NB4 (cell line): ENCODE measurements around the gene NOTCH1.

Source experiments
- MYC ChIP-seq: IDR thresholded peaks from 2 replicates; pipeline ENCODE4 v1.6.1; 2011; ENCODE audit warnings: low read depth, low read length
- POLR2A ChIP-seq: IDR thresholded peaks from 2 replicates; pipeline ENCODE4 v1.6.1; 2011; ENCODE audit warnings: mild to moderate bottlenecking; ENCODE audit not compliant: insufficient read length; ENCODE audit errors: extremely low read depth
- TF ChIP-seq, protein P1 (sequence below): IDR thresholded peaks from one replicate; pipeline ENCODE4 v1.5.1; 2012; ENCODE audit warnings: low read depth, low read length
- TF ChIP-seq, protein P2 (sequence below): IDR thresholded peaks from 2 replicates; pipeline ENCODE4 v1.6.1; 2011; ENCODE audit warnings: low read depth, low read length

DNA sequence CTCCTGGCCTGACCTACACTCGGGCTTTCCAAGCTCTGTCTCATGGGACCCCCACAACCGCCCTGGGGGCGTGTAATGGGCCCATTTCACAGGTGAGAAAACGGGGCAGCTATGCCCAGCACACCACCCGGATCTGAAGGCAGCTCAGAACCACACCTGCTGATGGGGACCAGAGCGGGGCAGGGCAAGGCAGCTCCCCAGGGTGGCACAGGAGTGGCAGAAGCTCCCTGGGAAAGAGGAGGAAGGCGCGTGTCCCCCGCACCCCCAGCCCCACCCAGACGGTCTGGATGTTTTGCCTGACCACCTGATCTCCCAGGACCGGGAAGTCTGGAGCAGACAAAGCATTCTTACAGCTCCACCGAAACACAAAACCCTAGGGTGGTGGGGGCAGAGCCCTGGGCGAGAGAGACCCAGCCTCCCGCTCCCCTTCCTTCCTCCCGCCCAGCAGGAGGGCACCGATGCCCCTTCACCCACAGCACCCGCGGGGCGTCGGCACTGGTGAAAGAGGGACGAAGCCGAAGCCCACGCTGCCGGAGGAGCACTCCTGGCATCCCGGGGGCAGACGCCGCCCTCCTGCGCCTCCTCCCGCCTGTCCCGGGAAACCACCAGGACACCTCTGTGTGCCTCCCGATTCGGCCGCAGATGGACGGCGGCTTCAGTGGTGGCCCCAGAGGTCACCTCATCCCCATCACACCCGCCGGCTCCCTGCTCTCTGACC is 14.5 kb downstream of the NOTCH1 start:
- TF ChIP-seq, protein P1, sequence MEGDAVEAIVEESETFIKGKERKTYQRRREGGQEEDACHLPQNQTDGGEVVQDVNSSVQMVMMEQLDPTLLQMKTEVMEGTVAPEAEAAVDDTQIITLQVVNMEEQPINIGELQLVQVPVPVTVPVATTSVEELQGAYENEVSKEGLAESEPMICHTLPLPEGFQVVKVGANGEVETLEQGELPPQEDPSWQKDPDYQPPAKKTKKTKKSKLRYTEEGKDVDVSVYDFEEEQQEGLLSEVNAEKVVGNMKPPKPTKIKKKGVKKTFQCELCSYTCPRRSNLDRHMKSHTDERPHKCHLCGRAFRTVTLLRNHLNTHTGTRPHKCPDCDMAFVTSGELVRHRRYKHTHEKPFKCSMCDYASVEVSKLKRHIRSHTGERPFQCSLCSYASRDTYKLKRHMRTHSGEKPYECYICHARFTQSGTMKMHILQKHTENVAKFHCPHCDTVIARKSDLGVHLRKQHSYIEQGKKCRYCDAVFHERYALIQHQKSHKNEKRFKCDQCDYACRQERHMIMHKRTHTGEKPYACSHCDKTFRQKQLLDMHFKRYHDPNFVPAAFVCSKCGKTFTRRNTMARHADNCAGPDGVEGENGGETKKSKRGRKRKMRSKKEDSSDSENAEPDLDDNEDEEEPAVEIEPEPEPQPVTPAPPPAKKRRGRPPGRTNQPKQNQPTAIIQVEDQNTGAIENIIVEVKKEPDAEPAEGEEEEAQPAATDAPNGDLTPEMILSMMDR: no peak
- no peak for TF ChIP-seq POLR2A
- TF ChIP-seq, protein P2, sequence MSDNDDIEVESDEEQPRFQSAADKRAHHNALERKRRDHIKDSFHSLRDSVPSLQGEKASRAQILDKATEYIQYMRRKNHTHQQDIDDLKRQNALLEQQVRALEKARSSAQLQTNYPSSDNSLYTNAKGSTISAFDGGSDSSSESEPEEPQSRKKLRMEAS: no peak
- no peak for TF ChIP-seq MYC
